HG02884 (cell line): ENCODE results near the gene DNAJC17.

ENCODE experiments used
- ATAC-seq: cut with Tn5 transposase; IDR thresholded peaks from one replicate; pipeline ENCODE4 v1.9.1; 2021; ENCODE audit warnings: mild to moderate bottlenecking, moderate library complexity; ENCODE audit not compliant: unreplicated experiment

Gene DNAJC17

DNA sequence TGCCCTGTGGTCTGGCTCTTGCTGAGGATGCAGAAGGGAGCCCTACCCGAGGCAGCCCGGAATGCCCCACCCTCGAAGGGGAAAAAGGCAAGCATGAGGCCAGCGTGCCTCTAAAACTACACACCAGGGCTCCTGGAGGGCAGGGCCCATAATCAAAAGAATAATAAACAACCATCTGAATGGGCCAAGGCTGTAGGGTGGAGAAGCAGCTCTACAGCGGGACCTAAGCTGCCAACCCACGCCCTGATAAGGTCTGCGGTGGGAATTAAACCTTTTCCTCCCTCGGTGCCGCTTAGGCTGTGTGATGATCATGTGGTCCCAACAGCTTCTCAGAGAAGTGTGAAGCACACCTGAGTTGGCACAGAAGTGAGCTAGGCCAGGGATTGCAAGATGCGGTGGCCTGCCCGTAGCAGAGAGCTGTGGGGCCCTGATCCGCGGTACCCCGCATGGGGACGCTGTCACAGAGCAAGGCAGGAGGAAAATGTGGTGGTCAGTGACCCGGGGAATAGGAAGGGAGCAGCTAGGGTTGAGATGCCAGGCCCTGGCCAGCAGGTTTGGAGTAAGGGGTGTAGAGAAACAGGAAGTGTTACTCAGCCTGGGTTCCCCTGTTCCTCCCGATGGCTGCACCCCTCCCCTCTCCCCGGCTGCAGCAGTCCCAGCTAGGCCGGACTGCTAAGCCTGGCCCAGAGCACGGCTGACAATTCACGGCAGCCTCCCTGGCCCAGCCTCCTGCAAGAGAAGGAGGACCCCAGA is 38.6 kb downstream of the DNAJC17 start:
- ATAC-seq = no peak

DNA sequence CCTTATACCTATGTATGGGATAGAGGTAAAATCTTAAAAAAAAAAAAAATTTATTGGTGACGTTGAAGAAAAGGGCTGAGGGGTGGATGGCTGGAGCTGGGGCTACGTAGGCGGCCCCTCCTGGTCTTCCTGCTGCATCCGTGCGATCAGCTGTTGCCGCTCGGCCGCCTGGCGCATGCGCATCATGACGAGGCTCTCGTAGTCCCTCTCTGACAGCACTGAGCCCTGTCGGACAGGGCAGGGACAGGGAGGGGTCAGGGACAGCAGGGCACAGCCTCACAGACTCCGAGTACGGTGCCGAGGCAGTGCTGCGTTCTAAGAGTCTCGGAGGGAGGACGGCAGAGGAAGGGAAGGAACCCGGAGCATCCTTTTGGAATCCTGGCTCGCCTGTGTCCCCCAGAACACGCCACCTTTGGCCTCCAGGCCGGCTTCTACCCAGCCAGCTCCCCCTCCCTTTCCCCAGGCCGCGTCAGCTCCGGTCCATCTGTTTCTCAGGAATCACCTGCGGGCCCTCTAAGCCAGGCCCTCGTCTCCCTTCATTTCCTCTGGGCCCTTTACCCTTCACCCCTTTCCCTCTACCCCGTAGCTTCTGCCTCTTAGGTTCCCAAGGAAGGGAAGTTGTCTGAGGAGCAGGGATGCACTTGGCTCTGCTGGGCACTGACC is 39.3 kb downstream of the DNAJC17 start:
- no peak for ATAC-seq

DNA sequence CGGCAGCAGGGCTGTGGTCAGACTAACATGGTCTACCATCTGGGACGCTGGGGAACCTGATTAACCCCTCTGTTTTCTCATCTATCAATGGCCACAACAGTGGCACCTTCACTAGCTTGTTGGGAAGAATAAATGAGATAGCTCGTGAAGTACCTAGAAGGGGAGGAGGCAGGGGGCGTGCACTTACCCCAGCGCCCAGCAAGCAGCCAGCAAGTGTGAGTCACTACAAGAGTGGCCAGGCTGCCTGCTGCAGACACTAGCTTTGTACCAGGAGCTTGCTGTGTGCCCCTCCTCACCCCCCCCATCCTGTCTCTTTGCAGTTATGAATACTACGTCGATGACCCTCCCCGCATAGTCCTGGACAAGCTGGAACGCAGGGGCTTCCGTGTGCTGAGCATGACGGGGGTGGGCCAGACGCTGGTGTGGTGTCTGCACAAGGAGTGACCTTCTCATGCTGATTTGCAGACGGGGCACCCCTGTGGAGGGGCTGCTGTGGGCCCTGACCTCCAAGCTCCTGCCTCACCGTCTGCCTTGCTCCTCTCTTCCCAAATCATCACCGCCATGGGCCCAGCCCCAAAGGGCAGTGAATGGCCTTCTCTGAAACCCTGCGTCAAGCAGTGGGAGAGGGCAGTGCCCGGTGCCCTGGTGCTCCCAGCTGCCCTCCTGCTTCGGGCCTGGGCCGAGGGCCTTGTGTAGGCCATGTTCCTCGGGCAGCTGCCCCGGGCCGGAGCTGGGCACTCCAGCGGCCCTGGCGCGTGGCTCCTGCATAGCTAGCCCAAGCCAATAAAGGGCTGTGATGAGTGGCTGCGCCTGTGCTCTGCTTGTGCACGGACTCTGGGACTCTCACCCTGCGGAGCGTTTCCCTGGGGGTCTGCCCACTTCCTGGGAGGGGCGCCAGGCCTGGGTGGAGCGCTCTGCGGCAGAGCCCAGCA is 40.1 kb downstream of the DNAJC17 start:
- ATAC-seq = no peak

DNA sequence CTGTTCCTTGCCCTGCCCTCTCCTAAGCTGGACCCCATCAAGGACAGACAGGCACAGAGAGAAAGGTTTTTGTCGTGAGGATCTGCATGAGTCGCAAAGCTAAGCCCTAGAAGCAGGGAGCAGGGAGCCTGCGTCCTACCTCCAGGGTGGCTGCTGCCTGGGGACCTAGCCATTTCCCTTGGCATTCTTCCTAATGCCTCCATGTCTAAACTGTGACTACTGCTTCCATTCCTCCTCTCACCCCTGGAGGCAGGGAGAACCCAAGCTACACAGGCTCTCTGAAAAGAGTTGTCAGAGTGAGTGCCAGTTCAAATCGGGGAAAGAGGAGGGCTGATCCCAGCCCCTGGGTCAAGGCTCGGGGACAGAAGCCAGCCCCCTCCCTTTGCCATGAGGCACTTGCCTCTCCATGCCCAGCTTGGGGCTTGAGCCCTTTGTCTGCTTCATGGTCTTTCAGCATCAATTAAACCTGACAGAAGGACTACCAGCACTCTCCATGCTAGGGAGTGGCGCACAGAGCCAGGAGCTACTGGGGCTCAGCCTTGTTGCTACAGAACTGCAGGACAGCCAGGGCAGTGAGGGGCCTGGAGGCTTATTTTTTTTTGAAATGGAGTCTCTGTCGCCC is 41.0 kb downstream of the DNAJC17 start:
- no peak for ATAC-seq

DNA sequence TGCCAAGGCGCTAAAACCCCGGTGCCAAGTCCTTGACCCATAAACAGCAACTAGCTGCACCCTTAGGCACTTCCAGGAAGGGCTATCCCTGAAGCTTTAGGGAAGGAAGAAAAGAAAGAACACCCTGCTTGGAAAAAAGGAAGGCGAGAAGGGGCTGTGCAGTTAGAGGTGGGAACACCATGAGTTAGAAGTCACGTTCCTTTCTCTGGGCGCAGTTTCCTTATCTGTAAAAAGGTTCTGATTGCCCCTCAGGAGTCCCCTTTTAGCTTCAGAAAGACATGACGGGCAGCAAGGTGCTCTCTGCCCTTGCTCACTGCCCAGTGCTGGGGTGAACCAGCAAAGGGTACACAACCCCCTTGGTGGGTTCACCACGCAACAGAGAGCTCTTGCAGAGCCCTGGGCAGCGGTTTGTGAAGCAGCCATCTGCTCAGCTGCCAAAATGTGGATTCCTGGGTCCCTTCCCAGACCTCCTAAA is 42.6 kb downstream of the DNAJC17 start:
- ATAC-seq = no peak

DNA sequence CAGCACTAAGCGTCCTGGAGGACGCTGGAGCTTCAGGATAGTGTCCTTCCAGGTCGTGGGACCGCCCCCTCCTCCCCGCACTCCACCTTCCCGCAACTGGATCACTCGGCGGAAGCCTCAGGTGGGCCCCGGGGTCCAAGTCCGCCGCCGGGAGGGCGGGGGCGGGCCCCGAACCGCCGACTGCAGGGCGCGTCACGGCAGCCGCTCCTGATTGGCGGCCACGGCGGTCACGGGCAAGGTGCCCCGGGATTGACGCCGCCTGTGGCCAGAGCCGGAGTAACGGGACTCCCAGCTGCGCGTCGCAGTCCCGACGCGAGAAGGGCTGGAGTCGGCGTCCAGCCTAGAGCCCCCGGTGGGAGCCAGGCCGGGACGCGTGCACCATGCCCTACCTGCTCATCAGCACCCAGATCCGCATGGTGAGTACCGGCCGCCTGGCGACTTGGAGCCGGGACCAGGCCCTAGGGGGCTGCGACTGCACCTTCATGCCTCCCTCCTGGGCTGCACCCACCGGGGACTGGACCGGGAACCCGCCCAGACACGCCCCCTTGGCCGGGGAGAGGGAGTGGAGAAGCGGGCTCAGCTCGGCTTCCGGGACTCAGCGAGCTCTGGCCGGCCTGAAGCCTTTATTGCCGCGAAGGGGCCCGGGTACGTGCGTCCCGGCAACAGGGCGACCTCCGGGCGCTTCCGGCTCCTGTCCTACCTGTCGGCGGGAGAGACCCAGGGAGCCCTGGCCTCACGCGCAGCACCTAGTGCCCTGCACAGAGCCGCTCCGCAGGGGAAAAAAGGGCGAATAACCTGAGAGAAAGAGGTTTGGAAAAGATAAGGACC is 43.3 kb downstream of the DNAJC17 start, which contains the start of gene GCHFR:
GCHFR (plus strand) TSS at position 268 of the 828 bp plus-strand sequence; CDS start at position 381, 113 bp downstream.
- peak; percentile 67 for ATAC-seq

DNA sequence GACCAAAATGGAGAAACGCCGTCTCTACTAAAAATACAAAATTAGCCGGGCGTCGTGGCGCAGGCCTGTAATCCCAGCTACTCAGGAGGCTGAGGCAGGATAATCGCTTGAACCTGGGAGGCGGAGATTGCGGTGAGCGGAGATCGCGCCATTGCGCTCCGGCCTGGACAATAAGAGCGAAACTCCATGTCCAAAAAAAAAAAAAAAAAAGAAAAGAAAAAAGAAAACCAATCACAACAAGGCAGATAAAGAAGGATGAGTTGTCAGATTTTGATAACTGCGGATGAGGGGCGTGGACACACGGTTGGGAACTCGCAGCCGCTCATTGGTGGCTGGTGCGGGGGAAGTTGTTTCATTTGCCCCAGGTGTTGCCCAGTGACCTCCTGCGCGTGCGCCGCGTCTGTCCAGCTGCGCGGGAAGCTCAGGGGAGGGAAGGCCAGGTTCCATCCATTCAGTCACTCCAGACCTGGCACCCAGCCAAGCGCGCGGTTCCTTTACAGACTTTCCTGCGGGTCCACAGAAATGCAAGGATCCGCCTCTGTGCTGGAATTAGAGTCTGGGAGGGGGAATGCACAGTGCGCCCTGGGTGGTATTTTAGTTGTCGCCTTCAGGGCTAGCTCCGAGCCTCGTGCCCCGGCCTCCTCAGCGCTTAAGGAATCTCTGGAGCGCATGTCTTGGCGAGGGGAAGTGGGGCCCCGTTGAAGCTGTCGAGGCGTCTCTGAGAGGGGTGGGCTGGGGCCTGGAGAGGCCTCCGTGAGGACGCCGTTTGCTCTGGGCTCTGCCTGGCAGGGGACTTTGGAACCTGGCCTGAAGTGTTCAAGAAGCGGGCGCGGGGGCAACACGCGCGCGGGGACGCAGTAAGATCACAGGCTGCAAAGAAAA is 44.1 kb downstream of the DNAJC17 start:
- peak; percentile 9 for ATAC-seq

DNA sequence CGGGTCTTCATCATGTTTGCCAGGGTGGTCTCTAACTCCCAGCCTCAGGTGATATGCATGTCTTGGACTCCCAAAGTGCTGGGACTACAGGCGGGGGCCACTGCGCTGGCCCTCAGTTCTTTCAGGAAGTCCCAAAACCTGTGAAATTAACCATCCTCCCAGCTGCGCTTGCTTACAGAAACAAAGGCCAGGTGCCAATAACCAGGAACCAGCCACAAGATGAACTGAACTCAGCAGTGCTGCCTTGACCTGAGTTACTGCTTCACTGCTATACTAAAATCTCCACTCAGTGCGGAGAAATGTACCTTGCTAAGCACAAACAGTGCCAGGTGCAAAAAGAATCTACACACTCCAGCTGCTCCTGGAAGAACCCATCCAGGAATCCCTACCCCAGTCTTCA is 47.3 kb downstream of the DNAJC17 start:
- no peak for ATAC-seq

DNA sequence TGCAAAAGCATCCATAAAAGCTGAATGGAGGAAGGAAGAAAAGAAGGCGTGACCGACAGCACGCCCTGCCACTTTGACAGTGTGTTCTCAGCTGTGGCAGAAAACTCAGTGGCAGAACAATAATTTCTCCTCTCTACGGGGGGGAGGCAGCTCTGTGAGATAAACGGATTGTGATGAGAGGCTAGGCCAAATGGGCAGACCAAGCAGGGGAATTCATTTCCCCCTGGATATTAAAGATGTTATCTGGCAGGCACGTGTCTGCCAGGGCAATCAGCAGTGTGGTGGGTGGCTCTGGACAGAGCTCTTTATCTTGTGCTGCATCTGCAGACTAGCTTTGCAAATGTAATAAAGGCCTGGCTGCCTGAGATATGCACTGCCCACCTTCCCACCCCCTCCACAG is 50.3 kb downstream of the DNAJC17 start:
- ATAC-seq = no peak

DNA sequence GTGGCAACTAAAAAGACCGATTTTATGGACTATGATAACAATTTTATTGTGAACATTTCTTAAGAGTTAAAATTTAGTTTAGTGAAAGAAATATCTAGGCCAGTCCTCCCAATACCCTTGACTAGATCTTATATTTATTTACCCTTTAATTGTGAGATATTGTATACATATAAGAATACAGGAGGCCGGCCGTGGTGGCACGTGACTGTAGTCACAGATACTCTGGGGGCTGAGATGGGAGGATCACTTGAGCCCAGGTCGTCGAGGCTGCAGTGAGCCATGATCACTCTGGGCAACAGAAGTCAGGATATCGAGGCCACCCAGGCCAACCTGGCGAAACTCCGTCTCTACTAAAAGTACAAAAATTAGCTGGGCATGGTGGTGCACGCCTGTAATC is 51.5 kb downstream of the DNAJC17 start:
- no peak for ATAC-seq

DNA sequence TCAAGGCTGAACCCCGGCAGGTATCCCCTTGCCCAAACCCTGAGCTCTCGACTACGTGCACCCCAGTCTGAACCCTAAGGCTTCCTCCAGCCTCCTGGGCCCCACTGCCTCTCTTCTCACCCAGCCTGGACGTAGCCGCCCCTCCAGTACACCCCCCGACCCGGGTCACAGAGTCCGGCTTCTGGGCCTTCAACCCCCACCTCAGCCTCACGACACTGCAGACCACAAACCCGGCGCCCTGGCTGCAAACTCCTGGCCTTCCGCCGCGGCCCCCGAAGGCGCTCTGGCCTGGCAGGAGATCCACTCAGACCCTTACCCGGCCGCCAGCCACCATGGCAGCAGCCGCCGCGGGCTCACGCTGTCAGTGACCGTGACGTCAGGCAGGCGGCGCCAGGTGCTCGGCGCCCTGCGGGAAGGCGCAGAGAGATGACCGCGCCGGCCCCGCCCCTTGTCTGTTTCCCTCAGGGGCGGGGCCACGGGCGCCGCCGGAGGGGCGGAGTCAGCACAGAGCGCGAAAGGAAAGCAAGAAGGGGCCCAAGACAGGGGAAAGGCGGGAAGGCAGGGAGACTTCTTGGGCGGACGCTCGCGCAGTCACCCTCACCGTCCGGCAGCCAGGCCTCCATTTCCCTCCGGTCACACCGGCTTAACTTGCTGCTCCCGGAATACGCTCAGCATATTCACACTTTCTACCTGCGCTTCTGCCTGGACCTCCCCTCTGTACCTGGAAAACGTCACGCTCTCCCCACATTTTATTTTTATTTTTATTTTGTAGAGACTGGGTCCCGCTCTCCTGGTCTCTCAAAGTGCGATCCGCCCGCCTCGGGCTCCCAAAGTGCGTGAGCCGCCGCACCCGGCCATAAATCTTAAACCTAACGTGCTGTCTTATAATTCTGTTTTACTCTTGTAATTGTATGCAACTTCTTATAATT is 52.1 kb downstream of the DNAJC17 start, which contains the start of gene RMDN3:
RMDN3 (minus strand) TSS at position 372 of the 929 bp plus-strand sequence. CDS start 471 bp downstream, outside the sequence.
- peak; percentile 77 for ATAC-seq

DNA sequence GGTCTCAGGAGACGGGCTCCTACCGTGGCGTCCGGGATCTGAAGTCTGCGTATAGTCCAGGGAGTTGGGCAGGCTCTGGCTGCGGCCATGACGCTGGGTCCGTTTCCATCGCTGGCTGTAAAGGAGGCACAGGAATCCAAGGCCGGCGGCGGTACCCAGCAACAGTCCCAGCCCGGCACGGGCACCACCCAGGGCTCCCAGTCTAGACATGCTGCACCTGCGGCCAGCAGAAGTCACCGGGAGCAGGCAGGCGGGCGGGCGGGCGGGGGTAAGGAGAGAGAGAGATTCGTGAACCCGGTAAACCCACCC is 52.7 kb downstream of the DNAJC17 start:
- ATAC-seq = no peak

DNA sequence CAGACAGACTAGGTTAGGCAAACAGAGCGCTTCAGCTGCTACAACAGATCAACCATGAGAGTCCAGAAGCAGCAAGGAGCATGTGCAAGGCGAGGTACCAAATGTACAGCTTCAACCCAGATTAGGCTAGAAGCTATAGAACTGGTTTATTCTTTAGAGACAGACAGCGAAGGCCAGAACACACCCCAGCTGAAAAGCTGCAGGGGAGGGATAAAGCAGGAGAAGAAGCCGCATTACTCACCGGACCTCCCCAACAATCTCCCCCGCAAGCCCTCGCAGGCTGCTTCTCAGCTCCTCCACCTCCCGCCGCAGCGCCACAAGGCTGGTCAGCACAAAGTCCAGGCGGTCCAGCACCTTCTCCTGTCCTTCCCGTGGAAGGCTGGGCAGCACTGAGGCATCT is 55.5 kb downstream of the DNAJC17 start:
- no peak for ATAC-seq

DNA sequence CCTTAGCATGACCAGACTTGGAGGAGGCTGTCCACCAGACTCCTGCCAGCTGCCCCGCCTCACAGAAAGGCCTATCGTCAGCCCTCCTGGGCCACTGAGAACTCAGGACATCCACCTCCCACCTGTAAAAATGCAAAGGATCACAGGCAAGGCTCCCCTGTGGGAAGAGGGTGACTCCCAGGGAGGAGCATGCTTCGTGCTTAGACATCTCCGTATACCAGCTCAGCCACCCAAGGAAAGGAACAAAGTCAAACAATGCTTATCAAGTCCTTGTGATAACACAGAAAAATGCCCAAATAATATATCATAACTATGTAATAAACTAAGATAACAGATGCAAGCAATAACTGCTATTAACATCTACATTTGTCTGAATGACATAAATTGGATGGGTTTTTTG is 56.4 kb downstream of the DNAJC17 start:
- no peak for ATAC-seq

DNA sequence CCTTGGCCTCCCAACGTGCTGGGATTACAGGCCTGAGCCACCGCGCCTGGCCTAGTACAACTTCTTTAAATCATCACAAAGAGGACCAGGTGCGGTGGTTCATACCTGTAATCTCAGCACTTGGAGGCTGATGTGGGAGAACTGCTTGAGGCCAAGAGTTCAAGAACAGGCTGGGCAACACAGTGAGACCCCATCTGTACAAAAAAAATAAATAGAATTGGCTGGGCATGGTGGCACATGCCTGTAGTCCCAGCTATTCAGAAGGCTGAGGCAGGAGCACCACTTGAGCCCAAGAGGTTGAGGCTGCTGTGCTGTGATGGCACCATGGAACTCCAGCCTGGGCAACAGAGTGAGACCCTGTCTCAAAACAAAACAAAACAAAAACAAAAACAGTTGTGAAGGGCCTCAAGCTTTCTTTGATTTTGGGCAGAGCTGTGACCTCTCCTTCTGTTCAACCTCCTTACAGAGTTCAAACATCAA is 58.1 kb downstream of the DNAJC17 start:
- no peak for ATAC-seq

DNA sequence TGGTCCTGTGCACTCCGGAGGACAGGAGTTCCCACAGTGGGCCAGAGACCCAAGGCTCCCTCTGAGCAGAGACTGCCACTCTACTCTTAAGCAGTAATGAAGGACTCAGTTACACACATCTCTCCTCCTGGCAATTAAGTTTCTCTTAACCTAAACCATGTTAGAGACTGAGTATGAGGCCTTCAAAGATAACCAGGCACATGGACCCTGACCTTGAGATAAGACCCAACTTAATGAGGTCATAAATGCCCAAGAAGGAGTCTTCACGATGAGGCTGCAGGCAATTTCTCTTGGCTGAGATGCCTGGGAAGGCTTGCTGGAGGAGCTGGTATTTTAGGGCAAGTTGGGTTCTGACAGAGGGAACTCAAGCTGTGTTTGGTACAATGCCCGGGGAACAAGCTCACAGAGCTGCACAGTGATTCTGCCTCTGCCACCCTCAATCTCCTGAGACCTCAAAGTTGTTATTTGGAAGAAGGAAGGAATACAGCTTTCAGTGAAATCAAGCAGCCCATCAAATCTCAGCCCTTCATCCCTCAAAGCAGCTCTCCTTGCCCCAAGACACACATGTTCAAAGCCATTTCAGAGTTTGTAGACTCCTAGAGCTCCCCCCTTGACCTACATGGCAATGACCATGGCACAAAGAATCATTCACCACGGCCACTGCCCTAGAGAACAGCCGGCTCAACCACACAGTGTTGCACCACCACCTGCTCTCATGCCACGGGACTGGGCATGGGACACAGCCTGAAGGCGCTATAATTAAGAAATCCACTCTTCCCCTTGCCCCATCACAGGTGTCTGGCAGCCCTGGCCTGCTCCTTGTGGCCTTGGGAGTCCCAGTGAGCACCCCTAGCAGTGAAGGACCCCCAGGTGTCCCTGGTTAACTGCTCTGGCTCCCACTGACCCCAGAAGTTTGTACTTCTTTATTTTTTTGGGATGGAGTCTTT is 59.3 kb downstream of the DNAJC17 start:
- no peak for ATAC-seq
